IMR-90 (cell line): ENCODE measurements around the gene TNF. TPM values are rescaled to one million over a fixed set of nuclear protein-coding genes. Genes with fewer than 3 reads are reported as not detected.

ENCODE experiments used
- ATAC-seq: fragments of 200-7000 bp; cut with Tn5 transposase; 2 replicates; pipeline ENCODE4 v1.9.1; 2020; ENCODE audit warnings: low read depth, mild to moderate bottlenecking, moderate library complexity
- BruUV-seq: library from RNA; stranded (reverse); fragments of 400-500 nt; replicated peaks from 2 replicates; lab custom pipeline; 2021; lab: Mats Ljungman, UMichigan
- CTCF ChIA-PET: fragments of 300-600 bp; formaldehyde crosslinking; extraction: SDS; loops from one replicate; lab custom pipeline; 2021; ENCODE audit warnings: antibody characterized with exemption; lab: Yijun Ruan, JAX
- POLR2A ChIA-PET: fragments of 300-600 bp; sonication (Branson Sonifier 250); formaldehyde crosslinking; loops from one replicate; lab custom pipeline; 2022; ENCODE audit warnings: antibody characterized with exemption; ENCODE audit not compliant: unreplicated experiment; lab: Charles Lee
- DNase-seq: peaks from one replicate; pipeline ENCODE4 v3.0.0; 2013
- H2AFZ ChIP-seq: replicated peaks from 2 replicates; pipeline ENCODE3; 2013; ENCODE audit warnings: low read length, mild to moderate bottlenecking; ENCODE audit not compliant: poor library complexity
- H2AK5ac ChIP-seq: 2 replicates; pipeline ENCODE4 v1.6.1; 2013; ENCODE audit warnings: low read depth, low read length, inconsistent platforms
- H2AK9ac ChIP-seq: replicated peaks from 2 replicates; pipeline ENCODE3; 2013; ENCODE audit warnings: mild to moderate bottlenecking, low read depth, low read length, moderate library complexity; ENCODE audit not compliant: poor library complexity
- H2BK120ac ChIP-seq: 2 replicates; pipeline ENCODE4 v1.6.1; 2013; ENCODE audit warnings: low read depth, low read length, inconsistent platforms
- H2BK15ac ChIP-seq: 3 replicates; pipeline ENCODE4 v1.6.1; 2013; ENCODE audit warnings: low read depth, low read length, inconsistent platforms
- H2BK20ac ChIP-seq: 2 replicates; pipeline ENCODE4 v1.6.1; 2013; ENCODE audit warnings: low read depth, mild to moderate bottlenecking, inconsistent platforms, low read length, moderate library complexity
- H2BK5ac ChIP-seq: 2 replicates; pipeline ENCODE4 v1.6.1; 2013; ENCODE audit warnings: mild to moderate bottlenecking, low read depth, low read length, inconsistent platforms; ENCODE audit not compliant: poor library complexity, severe bottlenecking
- H3K14ac ChIP-seq: replicated peaks from 2 replicates; pipeline ENCODE4 v1.6.1; 2013; ENCODE audit warnings: low read depth, low read length, inconsistent platforms
- H3K18ac ChIP-seq: 2 replicates; pipeline ENCODE4 v1.6.1; 2013; ENCODE audit warnings: low read depth, low read length, control low read depth
- H3K23ac ChIP-seq: 2 replicates; pipeline ENCODE4 v1.6.1; 2013; ENCODE audit warnings: low read depth, low read length, inconsistent platforms
- H3K27ac ChIP-seq: 2 replicates; pipeline ENCODE4 v1.5.1; 2013; ENCODE audit warnings: mild to moderate bottlenecking, control low read depth, low read length; ENCODE audit not compliant: insufficient read depth
- H3K27me3 ChIP-seq: 2 replicates; pipeline ENCODE4 v1.6.1; 2013; ENCODE audit warnings: low read length; ENCODE audit not compliant: control insufficient read depth, insufficient read depth
- H3K36me3 ChIP-seq: 2 replicates; pipeline ENCODE4 v1.6.1; 2013; ENCODE audit warnings: low read length, mixed read lengths; ENCODE audit not compliant: control insufficient read depth, insufficient read depth
- H3K4ac ChIP-seq: 2 replicates; pipeline ENCODE4 v1.6.1; 2013; ENCODE audit warnings: low read depth, low read length, inconsistent platforms
- H3K4me1 ChIP-seq: 2 replicates; pipeline ENCODE4 v1.6.1; 2013; ENCODE audit warnings: low read length, mixed read lengths; ENCODE audit not compliant: control insufficient read depth, insufficient read depth
- H3K4me2 ChIP-seq: 2 replicates; pipeline ENCODE4 v1.6.1; 2013; ENCODE audit warnings: low read depth, mild to moderate bottlenecking, control low read depth, low read length, moderate library complexity
- H3K4me3 ChIP-seq: 2 replicates; pipeline ENCODE4 v1.5.1; 2013; ENCODE audit warnings: low read depth, mild to moderate bottlenecking, control low read depth, low read length, moderate library complexity; ENCODE audit not compliant: insufficient read depth
- H3K56ac ChIP-seq: 2 replicates; pipeline ENCODE4 v1.6.1; 2013; ENCODE audit warnings: low read length, inconsistent platforms; ENCODE audit not compliant: insufficient read depth; ENCODE audit errors: extremely low read depth
- H3K79me1 ChIP-seq, 2 experiments: 2 replicates each; pipeline ENCODE4 v1.6.1; 2013; ENCODE audit warnings: low read length in 2 of 2, inconsistent platforms in 1 of 2, low read depth in 1 of 2
- H3K9ac ChIP-seq: 2 replicates; pipeline ENCODE4 v1.6.1; 2013; ENCODE audit warnings: low read depth, low read length, control low read depth
- H3K9me1 ChIP-seq: 2 replicates; pipeline ENCODE4 v1.6.1; 2013; ENCODE audit warnings: low read length, inconsistent platforms; ENCODE audit not compliant: insufficient read depth
- H3K9me3 ChIP-seq: 2 replicates; pipeline ENCODE4 v1.6.1; 2013; ENCODE audit warnings: low read length; ENCODE audit not compliant: control insufficient read depth, insufficient read depth
- H4K20me1 ChIP-seq: 2 replicates; pipeline ENCODE4 v1.6.1; 2013; ENCODE audit warnings: low read length, inconsistent platforms; ENCODE audit not compliant: insufficient read depth
- H4K5ac ChIP-seq: 2 replicates; pipeline ENCODE4 v1.6.1; 2013; ENCODE audit warnings: mild to moderate bottlenecking, low read depth, low read length, control low read depth
- H4K8ac ChIP-seq, 2 experiments: 2 replicates each; pipeline ENCODE4 v1.6.1; 2013; ENCODE audit warnings: low read depth in 2 of 2, low read length in 2 of 2, control low read depth in 1 of 2, inconsistent platforms in 1 of 2
- H4K91ac ChIP-seq: 2 replicates; pipeline ENCODE4 v1.6.1; 2013; ENCODE audit warnings: low read depth, low read length, inconsistent platforms; ENCODE audit not compliant: insufficient read depth
- BHLHE40 ChIP-seq: fragments of 150-350 bp; IDR thresholded peaks from 2 replicates; pipeline ENCODE4 v1.6.1; 2016; ENCODE audit warnings: mild to moderate bottlenecking, low read depth, low read length
- CEBPB ChIP-seq: IDR thresholded peaks from 2 replicates; pipeline ENCODE4 v1.6.1; 2012; ENCODE audit warnings: low read depth, low read length, improper control_type of control experiment
- CHD1 ChIP-seq: IDR thresholded peaks from 2 replicates; pipeline ENCODE4 v1.6.1; 2012; ENCODE audit warnings: low read depth, low read length, improper control_type of control experiment
- CTCF ChIP-seq: conservative IDR thresholded peaks from 2 replicates; pipeline ENCODE4 v1.5.1; 2012; ENCODE audit warnings: mild to moderate bottlenecking, low read depth, low read length, improper control_type of control experiment
- ELK1 ChIP-seq: fragments of 150-350 bp; IDR thresholded peaks from 2 replicates; pipeline ENCODE4 v1.6.1; 2016; ENCODE audit warnings: low read depth, mild to moderate bottlenecking, low read length, moderate library complexity, borderline replicate concordance
- FOS ChIP-seq: fragments of 150-350 bp; IDR thresholded peaks from 2 replicates; pipeline ENCODE4 v1.6.1; 2016; ENCODE audit warnings: low read depth, low read length
- MAFK ChIP-seq: IDR thresholded peaks from 2 replicates; pipeline ENCODE4 v1.6.1; 2012; ENCODE audit warnings: low read depth, low read length, improper control_type of control experiment
- MAZ ChIP-seq: IDR thresholded peaks from 2 replicates; pipeline ENCODE4 v1.6.1; 2012; ENCODE audit warnings: low read depth, mild to moderate bottlenecking, low read length, improper control_type of control experiment, moderate library complexity, borderline replicate concordance
- MXI1 ChIP-seq: IDR thresholded peaks from 2 replicates; pipeline ENCODE4 v1.6.1; 2012; ENCODE audit warnings: low read depth, mild to moderate bottlenecking, low read length, moderate library complexity, borderline replicate concordance
- NFE2L2 ChIP-seq: fragments of 150-350 bp; IDR thresholded peaks from 2 replicates; pipeline ENCODE4 v1.6.1; 2016; ENCODE audit warnings: low read depth, mild to moderate bottlenecking, low read length
- POLR2A ChIP-seq: IDR thresholded peaks from 2 replicates; pipeline ENCODE4 v1.6.1; 2012; ENCODE audit warnings: mild to moderate bottlenecking, low read depth, low read length
- RAD21 ChIP-seq: IDR thresholded peaks from 2 replicates; pipeline ENCODE4 v1.6.1; 2012; ENCODE audit warnings: low read length, improper control_type of control experiment
- RCOR1 ChIP-seq: IDR thresholded peaks from 2 replicates; pipeline ENCODE4 v1.6.1; 2012; ENCODE audit warnings: mild to moderate bottlenecking, low read length, improper control_type of control experiment; ENCODE audit not compliant: insufficient replicate concordance
- RFX5 ChIP-seq: IDR thresholded peaks from 2 replicates; pipeline ENCODE4 v1.8.0; 2012; ENCODE audit warnings: low read depth, mild to moderate bottlenecking, low read length, moderate library complexity
- SMC3 ChIP-seq: fragments of 150-350 bp; IDR thresholded peaks from 2 replicates; pipeline ENCODE4 v1.6.1; 2016; ENCODE audit warnings: low read depth, mild to moderate bottlenecking, antibody characterized with exemption, low read length, moderate library complexity
- USF2 ChIP-seq: fragments of 150-350 bp; IDR thresholded peaks from 2 replicates; pipeline ENCODE4 v1.6.1; 2017; ENCODE audit warnings: mild to moderate bottlenecking, antibody characterized with exemption, low read length, low read depth
- dilution Hi-C: fragments of 300-500 bp; cut with HindIII; formaldehyde crosslinking; loops from one replicate; pipeline ENCODE4 v1.14.3; 2018; ENCODE audit warnings: low sequenced_read_pairs; ENCODE audit not compliant: unreplicated experiment
- in situ Hi-C: fragments of 300-500 bp; cut with MboI; formaldehyde crosslinking; loops from 3 replicates; pipeline ENCODE4 v1.14.3; 2019; ENCODE audit warnings: low sequenced_read_pairs, inconsistent platforms, mixed read lengths
- intact Hi-C: fragments of 100-400 bp; cut with micrococcal nuclease; formaldehyde crosslinking; loops from 2 replicates; pipeline ENCODE4 v1.10.0; 2022
- polyA plus RNA-seq, 3 experiments: library from polyadenylated mRNA; depleted of rRNA; stranded (reverse); fragments of >200 nt; gene quantifications; 2 replicates each; pipeline ENCODE4 v1.2.3, GENCODE V29; 2012; ENCODE audit warnings: low replicate concordance in 1 of 3
- total RNA-seq: library from RNA; depleted of rRNA; stranded (reverse); fragments of >200 nt; gene quantifications from 2 replicates; pipeline ENCODE4 v1.2.3, GENCODE V29; 2012

TNF gene
- total and polyA plus RNA-seq, 2 of the 4 experiments (the other 2 are of a cell fraction) = not detected

GRCh38 chr6:31560697-31561058 lies 14.7 kb upstream of the TNF start:
- Histone ChIP-seq H3K4me3 (no peak overlapping the region), H3K23ac (0 out of 2 replicates have a peak overlapping the region, but pooled peaks have one; percentile 1), H4K20me1 (no peaks in the 10 kb centered on the region), H3K79me1 (peaks cover 9 to 20% of the 10 kb centered on the region in 2 experiments; a peak in 3 of 4 replicates), H2BK20ac (peak overlapping the region; percentile 43; the same call in 1 of the 2 replicates), H2AK9ac (peak overlapping the region; percentile 80), H3K9me1 (peaks cover 19% of the 10 kb centered on the region; the same call in 1 of the 2 replicates), H2BK5ac (peak overlapping the region; percentile 46), H3K27ac (no peak overlapping the region), H4K5ac (no peak overlapping the region), H3K9me3 (no peaks in the 10 kb centered on the region), H4K8ac (peak overlapping the region in 1 of 2 experiments; percentile 57; a peak in 1 of 4 replicates), H3K36me3 (peaks cover 27% of the 10 kb centered on the region), H3K56ac (no peak overlapping the region), H3K27me3 (no peaks in the 10 kb centered on the region), H2BK120ac (peak overlapping the region; percentile 39; the same call in 1 of the 2 replicates), H3K4me2 (peak overlapping the region; percentile 27; the same call in 1 of the 2 replicates), H4K91ac (no peak overlapping the region), H3K4me1 (peaks cover 18% of the 10 kb centered on the region), H2AFZ (no peak overlapping the region), H2AK5ac (peak overlapping the region; percentile 29; the same call in 1 of the 2 replicates), H3K4ac (peak overlapping the region; percentile 2), H2BK15ac (no peak overlapping the region), H3K18ac (no peak overlapping the region; the same call in 1 of the 2 replicates), H3K14ac (peak overlapping the region; percentile 8; the same call in 1 of the 2 replicates), H3K9ac (no peak overlapping the region)
- TF ChIP-seq NFE2L2 = no peak
- TF ChIP-seq USF2 = no peak
- TF ChIP-seq RFX5 = no peak
- no peak for TF ChIP-seq POLR2A
- no peak for TF ChIP-seq CTCF
- TF ChIP-seq FOS = no peak
- no peak for TF ChIP-seq RAD21
- TF ChIP-seq BHLHE40 = no peak
- no peak for TF ChIP-seq RCOR1
- TF ChIP-seq ELK1 = no peak
- TF ChIP-seq CHD1 = no peak
- TF ChIP-seq MXI1 = no peak
- no peak for TF ChIP-seq MAZ
- TF ChIP-seq CEBPB = no peak
- no peak for TF ChIP-seq SMC3
- TF ChIP-seq MAFK = no peak
- ChIA-PET CTCF (interaction anchor here (0.6 to 0.7 kb wide), 3 partner anchors 13 to 38 kb away, joined by 3 to 6 read pairs (median 4); partner anchors contain the start of gene NFKBIL1), POLR2A (no interaction called here)
- intact Hi-C loops = loop anchor here (2.0 kb wide), 1 partner anchor 54 kb away; the partner anchor contains the start of gene AIF1
- no peak for ATAC-seq
- no TSS peak for BruUV-seq
- in situ Hi-C loops = no loop called here
- dilution Hi-C loops = no loop called here
- no peak for DNase-seq
